Stimulated activated CD4-positive, alpha-beta T cell treated with anti-CD3 and anti-CD28 coated beads, Interleukin-4, amount 100 ng/mL, for 1 hour (primary cell): ENCODE results near the gene VEGFB.

ENCODE experiments used
- DNase-seq: peaks from one replicate; pipeline ENCODE4 v3.0.0-alpha.2; 2020

The VEGFB gene

GRCh38 chr11:64211181-64211872 lies 23.1 kb upstream of the VEGFB start:
- no peak for DNase-seq

DNA sequence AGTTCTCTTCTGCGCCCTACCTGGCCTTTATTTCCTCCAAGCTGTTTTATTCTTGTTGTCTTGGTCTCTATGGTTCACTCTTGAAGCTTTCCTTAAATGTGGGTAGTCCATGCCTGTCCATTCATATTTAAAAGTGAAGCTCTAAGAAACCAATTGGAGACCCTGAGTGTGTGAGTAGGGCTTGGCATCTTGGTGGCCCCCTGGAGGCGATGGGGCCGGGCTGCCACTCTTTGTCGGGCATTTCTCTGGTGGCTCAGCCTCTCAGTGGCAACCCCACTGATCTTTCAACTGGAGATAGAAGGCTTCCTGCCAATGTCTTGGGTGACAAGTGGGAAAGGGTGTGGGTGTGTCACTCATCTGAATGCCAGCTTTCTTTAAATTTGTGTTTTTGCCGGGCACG lies 17.5 kb upstream of the VEGFB start:
- no peak for DNase-seq

DNA sequence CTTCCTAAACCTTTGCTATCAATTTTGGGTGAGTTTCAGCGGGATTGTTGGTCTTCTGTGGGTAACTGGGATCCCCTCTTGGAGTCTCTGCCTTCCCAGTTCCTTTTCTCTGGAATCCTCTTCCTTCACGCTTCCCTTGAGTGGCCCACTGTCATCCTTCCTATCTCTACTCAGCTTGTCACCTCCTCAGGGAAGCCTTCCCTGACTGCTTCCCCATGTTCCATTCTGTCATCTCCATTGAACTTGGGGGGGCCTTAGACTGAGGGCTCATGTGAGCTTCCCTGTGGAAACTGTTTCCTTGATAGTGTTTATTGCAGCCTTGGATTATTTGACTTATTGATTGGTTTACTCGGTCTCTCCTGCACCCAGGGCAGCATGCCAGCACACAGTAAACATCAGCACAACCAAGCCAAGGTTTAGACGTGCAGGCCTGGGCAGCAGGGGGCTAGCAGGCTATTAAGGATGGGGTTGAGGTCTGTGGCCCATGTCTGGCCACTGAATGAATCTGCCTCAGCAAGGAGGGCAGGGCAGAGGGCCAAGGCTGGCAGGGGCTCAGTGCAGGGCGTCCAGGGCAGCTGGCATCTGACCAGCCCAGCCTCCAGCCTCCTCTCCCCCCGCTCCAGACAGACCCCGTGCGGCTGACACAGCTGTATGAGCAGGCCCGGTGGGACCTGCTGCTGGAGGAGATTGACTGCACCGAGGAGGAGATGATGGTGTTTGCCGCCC lies 15.6 kb upstream of the VEGFB start:
- no peak for DNase-seq

DNA sequence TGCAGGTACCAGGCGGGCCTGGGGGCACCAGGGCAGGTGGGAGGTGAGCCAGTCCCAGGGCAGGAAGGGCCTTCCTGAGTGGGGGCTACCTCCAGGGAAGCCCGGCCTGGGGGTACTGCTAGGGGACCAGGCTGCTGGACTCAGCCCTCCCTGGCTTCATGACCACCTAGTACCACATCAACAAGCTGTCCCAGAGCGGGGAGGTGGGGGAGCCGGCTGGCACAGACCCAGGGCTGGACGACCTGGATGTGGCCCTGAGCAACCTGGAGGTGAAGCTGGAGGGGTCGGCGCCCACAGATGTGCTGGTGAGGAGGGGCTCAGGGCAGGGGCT lies 15.1 kb upstream of the VEGFB start:
- DNase-seq, result no peak

- no peak for DNase-seq
These were observed 14.6 kb upstream of the VEGFB start for GRCh38 chr11:64219755-64220154.

GRCh38 chr11:64220271-64220670 lies 14.1 kb upstream of the VEGFB start:
- no peak for DNase-seq

GRCh38 chr11:64220798-64221197 lies 13.6 kb upstream of the VEGFB start:
- DNase-seq, result no peak

DNA sequence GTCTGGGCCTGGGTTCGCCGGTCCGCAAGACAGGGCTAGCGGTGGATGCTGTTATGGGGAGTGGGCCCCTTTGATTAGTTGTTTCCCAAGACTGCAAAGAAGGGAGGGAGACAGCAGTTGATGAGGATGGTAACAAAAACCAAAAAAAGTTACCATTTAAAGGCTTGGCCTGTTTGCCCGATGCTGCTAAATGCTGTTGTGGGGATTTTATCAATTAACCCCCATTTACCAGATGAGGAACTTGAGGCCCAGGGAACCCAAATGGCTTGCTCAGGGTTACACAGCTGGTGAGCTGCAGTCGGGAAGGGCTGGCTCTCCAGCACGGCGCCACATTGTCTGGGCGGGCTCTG lies 11.8 kb upstream of the VEGFB start:
- no peak for DNase-seq

GRCh38 chr11:64223001-64223651 lies 11.3 kb upstream of the VEGFB start:
- DNase-seq, result no peak

GRCh38 chr11:64224151-64224890 lies 10.1 kb upstream of the VEGFB start:
- DNase-seq, result no peak

- DNase-seq, result no peak
These were observed 9.3 kb upstream of the VEGFB start for GRCh38 chr11:64224891-64225607.

DNA sequence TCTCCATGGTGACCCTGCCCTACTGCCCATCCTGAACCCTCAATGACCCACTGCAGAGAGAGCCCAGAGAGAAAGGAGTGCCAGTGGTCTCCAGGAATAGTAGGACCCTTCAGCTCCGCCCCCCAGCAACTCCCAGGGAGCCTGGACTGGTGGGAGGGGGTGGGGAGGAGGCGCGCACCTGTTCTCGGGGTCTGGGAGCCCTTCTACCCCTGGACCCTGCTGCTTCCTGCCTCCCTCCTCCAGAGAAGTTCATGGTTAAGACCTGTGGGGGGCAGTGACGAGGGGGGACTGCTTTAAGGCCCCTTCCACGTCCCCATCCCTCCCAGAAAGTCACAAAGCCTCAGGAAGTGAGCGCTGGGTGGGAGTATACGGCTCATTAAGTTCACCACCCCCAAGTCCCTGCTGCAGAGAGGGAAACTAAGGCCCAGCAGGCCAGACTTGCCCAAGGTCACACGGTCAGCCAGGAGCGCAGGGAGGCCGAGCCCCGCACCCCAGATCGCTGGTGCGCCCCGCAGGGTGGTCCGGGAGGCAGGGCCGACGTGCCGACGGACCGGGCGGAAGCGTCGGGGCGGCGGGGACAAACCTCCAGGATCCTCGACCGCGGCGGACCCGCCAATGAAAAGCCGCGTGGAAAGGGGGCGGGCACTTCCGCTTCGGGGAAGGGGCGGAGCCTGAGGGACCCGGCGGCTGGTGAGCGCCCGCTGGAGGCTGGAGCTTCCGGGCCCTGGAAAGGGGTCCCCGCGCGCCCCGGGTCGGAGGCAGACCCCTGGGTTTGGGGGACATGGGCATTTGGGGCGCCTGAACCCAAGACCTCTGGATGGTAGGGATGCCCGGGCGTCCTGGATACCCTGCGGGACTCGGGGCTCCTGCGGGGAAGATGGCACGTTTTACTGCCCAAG lies 8.5 kb upstream of the VEGFB start, which contains the start of the genes NUDT22 and TRPT1:
Gene NUDT22 (plus strand): TSS at position 667 of the 899 bp plus-strand sequence. CDS start 379 bp downstream, outside the sequence.
Gene TRPT1 (minus strand): TSS at position 579 of the 899 bp plus-strand sequence. CDS start 326 bp downstream, at position 253.
- DNase-seq, result peak; percentile 95

DNA sequence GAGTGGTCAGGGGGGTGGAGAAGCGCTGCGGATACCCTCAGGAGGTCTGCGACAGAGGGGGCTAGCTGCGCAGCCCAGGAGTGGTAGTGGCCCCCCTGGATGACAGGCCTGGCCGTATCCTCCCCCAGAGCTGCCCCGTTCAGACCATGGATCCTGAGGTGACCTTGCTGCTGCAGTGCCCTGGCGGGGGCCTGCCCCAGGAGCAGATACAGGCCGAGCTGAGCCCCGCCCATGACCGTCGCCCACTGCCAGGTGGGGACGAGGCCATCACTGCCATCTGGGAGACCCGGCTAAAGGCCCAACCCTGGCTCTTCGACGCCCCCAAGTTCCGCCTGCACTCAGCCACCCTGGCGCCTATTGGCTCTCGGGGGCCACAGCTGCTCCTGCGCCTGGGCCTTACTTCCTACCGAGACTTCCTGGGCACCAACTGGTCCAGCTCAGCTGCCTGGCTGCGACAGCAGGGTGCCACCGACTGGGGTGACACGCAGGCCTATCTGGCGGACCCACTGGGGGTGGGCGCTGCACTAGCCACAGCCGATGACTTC lies 7.8 kb upstream of the VEGFB start:
- DNase-seq, result peak; percentile 51

GRCh38 chr11:64227405-64227956 lies 6.9 kb upstream of the VEGFB start:
- DNase-seq, result no peak

GRCh38 chr11:64229090-64229743 lies 5.2 kb upstream of the VEGFB start:
- DNase-seq, result no peak

- DNase-seq, result no peak
These were observed 4.6 kb upstream of the VEGFB start for GRCh38 chr11:64229744-64230170.

- DNase-seq, result peak; percentile 87
These were observed 4.0 kb upstream of the VEGFB start, which contains the start of gene DNAJC4 for GRCh38 chr11:64230171-64230984. Gene DNAJC4, plus strand, starts transcription at chr11:64230548. Its CDS starts 307 bp downstream, at chr11:64230855.

DNA sequence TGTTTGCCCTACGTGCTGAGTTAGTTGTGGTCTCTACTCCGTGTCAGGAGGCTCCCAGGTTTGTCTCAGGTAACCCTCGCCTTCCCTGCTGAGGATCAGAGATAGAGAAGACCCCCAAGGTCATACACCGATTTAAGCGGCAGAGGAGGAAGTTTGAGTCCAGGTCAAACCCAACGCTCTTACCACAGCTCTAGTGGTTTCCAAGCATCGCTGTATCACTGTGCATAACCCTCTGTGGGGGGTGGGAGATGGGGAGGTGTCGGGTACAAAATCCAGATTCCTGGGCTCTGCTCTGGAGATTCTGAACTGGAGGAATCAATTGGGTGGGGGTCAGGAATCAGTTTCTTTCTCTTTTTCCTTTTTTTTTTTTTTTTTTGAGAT lies 3.4 kb upstream of the VEGFB start:
- DNase-seq, result no peak

DNA sequence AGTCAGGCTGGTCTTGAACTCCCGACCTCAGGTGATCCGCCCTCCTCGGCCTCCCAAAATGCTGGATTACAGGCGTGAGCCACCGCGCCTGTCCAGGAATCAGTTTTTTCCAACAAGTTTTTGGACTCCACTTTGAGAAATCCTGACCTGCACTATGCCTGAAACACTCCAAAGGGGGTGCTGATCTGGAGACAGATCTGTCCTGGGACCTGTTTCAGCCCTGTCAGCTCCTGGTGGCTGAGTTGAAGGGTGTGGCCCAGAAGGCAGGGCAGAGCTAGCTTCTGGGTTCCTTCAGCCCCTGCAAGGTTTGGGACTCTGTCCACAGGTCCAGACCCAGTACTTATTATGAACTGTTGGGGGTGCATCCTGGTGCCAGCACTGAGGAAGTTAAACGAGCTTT lies 2.8 kb upstream of the VEGFB start:
- DNase-seq, result no peak
